ENCODE results near the gene PKP3. TPM values are rescaled to one million over a fixed set of nuclear protein-coding genes. Genes with fewer than 3 reads are reported as not detected.

PKP3 gene
- polyA plus RNA-seq, 1 of the 3 experiments (the other 2 are of a cell fraction): 1.4 TPM

DNA sequence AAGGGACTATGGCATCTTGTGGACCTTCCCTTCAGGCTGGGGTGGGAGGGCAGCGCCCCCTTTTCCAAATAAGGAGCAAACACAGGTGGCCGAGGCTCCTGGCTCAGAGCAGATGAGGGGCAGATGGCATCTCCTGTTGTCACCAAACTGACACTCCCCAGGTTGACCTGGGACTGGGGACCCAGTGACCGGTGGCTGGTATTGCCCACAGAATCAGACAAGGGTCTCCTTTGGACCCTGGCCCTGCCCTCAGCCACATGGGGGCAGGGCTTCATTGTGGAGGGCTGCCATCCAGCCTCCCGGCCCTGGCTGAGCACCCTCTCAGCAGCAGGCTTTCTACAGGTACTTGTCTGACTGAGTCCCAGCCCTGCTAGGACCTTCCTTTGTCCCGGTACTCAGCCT is 21.6 kb downstream of the PKP3 start:
- peaks cover 0 to 7% of the 10 kb centered on the region in 2 experiments; a peak in 1 of 4 replicates for H3K4me1 ChIP-seq (ENCODE audit: control insufficient read depth in 1 of 2, insufficient read depth in 2 of 2, low read depth in 1 of 2, low read length in 1 of 2)
- no peak for DNase-seq
- H3K36me3 ChIP-seq (replicated peaks in 1 of 2; ENCODE audit: control insufficient read depth in 1 of 2, insufficient read depth in 2 of 2, low read length in 1 of 2): no peaks in the 10 kb centered on the region
- TF ChIP-seq RAD21 (IDR thresholded peaks at IDR 0.05; ENCODE audit: low read length) (no peak), TCF12 (IDR thresholded peaks at IDR 0.05) (no peak), MEF2A (IDR thresholded peaks at IDR 0.05; ENCODE audit: borderline replicate concordance, low read depth) (no peak), SMC3 (IDR thresholded peaks at IDR 0.05; ENCODE audit: low read depth, low read length) (no peak), GATA2 (CRISPR knock-in tag; IDR thresholded peaks at IDR 0.05) (no peak), NRF1 (IDR thresholded peaks at IDR 0.05; ENCODE audit: low read depth, low read length) (no peak)
- TF ChIP-seq, protein P1, sequence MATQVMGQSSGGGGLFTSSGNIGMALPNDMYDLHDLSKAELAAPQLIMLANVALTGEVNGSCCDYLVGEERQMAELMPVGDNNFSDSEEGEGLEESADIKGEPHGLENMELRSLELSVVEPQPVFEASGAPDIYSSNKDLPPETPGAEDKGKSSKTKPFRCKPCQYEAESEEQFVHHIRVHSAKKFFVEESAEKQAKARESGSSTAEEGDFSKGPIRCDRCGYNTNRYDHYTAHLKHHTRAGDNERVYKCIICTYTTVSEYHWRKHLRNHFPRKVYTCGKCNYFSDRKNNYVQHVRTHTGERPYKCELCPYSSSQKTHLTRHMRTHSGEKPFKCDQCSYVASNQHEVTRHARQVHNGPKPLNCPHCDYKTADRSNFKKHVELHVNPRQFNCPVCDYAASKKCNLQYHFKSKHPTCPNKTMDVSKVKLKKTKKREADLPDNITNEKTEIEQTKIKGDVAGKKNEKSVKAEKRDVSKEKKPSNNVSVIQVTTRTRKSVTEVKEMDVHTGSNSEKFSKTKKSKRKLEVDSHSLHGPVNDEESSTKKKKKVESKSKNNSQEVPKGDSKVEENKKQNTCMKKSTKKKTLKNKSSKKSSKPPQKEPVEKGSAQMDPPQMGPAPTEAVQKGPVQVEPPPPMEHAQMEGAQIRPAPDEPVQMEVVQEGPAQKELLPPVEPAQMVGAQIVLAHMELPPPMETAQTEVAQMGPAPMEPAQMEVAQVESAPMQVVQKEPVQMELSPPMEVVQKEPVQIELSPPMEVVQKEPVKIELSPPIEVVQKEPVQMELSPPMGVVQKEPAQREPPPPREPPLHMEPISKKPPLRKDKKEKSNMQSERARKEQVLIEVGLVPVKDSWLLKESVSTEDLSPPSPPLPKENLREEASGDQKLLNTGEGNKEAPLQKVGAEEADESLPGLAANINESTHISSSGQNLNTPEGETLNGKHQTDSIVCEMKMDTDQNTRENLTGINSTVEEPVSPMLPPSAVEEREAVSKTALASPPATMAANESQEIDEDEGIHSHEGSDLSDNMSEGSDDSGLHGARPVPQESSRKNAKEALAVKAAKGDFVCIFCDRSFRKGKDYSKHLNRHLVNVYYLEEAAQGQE (IDR thresholded peaks at IDR 0.05; ENCODE audit: low read depth, low read length): no peak
- TF ChIP-seq, protein P2, sequence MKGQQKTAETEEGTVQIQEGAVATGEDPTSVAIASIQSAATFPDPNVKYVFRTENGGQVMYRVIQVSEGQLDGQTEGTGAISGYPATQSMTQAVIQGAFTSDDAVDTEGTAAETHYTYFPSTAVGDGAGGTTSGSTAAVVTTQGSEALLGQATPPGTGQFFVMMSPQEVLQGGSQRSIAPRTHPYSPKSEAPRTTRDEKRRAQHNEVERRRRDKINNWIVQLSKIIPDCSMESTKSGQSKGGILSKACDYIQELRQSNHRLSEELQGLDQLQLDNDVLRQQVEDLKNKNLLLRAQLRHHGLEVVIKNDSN (IDR thresholded peaks at IDR 0.05; ENCODE audit: borderline replicate concordance, low read depth): no peak
- TF ChIP-seq, protein P3, sequence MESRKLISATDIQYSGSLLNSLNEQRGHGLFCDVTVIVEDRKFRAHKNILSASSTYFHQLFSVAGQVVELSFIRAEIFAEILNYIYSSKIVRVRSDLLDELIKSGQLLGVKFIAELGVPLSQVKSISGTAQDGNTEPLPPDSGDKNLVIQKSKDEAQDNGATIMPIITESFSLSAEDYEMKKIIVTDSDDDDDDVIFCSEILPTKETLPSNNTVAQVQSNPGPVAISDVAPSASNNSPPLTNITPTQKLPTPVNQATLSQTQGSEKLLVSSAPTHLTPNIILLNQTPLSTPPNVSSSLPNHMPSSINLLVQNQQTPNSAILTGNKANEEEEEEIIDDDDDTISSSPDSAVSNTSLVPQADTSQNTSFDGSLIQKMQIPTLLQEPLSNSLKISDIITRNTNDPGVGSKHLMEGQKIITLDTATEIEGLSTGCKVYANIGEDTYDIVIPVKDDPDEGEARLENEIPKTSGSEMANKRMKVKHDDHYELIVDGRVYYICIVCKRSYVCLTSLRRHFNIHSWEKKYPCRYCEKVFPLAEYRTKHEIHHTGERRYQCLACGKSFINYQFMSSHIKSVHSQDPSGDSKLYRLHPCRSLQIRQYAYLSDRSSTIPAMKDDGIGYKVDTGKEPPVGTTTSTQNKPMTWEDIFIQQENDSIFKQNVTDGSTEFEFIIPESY (IDR thresholded peaks at IDR 0.05; ENCODE audit: borderline replicate concordance, low read depth): no peak
- TF ChIP-seq, protein P4, sequence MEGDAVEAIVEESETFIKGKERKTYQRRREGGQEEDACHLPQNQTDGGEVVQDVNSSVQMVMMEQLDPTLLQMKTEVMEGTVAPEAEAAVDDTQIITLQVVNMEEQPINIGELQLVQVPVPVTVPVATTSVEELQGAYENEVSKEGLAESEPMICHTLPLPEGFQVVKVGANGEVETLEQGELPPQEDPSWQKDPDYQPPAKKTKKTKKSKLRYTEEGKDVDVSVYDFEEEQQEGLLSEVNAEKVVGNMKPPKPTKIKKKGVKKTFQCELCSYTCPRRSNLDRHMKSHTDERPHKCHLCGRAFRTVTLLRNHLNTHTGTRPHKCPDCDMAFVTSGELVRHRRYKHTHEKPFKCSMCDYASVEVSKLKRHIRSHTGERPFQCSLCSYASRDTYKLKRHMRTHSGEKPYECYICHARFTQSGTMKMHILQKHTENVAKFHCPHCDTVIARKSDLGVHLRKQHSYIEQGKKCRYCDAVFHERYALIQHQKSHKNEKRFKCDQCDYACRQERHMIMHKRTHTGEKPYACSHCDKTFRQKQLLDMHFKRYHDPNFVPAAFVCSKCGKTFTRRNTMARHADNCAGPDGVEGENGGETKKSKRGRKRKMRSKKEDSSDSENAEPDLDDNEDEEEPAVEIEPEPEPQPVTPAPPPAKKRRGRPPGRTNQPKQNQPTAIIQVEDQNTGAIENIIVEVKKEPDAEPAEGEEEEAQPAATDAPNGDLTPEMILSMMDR (IDR thresholded peaks at IDR 0.05): no peak
- H3K4me2 ChIP-seq: no peak overlapping the region
- H3K27me3 ChIP-seq (ENCODE audit: insufficient read depth): peaks cover 33% of the 10 kb centered on the region
- H4K20me1 ChIP-seq (ENCODE audit: insufficient read depth): no peaks in the 10 kb centered on the region
- H3K79me2 ChIP-seq (ENCODE audit: insufficient read depth): no peaks in the 10 kb centered on the region
- H3F3A ChIP-seq (replicated peaks; ENCODE audit: insufficient read depth): no peaks in the 10 kb centered on the region
- CTCF ChIA-PET: interaction anchor here (0.9 to 3.9 kb wide), 3 partner anchors 19 to 103 kb away, joined by 3 to 14 read pairs (median 4); no protein-coding TSS in a partner anchor
- no peak overlapping the region for H2AFZ ChIP-seq (ENCODE audit: low read depth)
- H3K27ac ChIP-seq (ENCODE audit: low read depth in 2 of 2, low read length in 1 of 2): no peak overlapping the region
- no peak overlapping the region for H3K4me3 ChIP-seq (ENCODE audit: low read depth in 2 of 2, low read length in 1 of 2)
- H3K9me2 ChIP-seq: no peaks in the 10 kb centered on the region
- POLR2A ChIA-PET: no interaction called here
- WGBS (ENCODE audit: low lambda C conversion rate): 64% methylated on average over 2 of the region's 5 CpGs
- no peak overlapping the region for H3K9ac ChIP-seq
- H3K9me3 ChIP-seq: no peaks in the 10 kb centered on the region
